ENCODE data around the gene ODAM. TPM values are rescaled to one million over a fixed set of nuclear protein-coding genes. Genes with fewer than 3 reads are reported as not detected.
A peak's percentile ranks its signal among the peaks of the same experiment; 100 is the strongest.

ODAM gene
- total RNA-seq, 2 donors from 2014 or later = 0.90 TPM; not detected in 1

DNA sequence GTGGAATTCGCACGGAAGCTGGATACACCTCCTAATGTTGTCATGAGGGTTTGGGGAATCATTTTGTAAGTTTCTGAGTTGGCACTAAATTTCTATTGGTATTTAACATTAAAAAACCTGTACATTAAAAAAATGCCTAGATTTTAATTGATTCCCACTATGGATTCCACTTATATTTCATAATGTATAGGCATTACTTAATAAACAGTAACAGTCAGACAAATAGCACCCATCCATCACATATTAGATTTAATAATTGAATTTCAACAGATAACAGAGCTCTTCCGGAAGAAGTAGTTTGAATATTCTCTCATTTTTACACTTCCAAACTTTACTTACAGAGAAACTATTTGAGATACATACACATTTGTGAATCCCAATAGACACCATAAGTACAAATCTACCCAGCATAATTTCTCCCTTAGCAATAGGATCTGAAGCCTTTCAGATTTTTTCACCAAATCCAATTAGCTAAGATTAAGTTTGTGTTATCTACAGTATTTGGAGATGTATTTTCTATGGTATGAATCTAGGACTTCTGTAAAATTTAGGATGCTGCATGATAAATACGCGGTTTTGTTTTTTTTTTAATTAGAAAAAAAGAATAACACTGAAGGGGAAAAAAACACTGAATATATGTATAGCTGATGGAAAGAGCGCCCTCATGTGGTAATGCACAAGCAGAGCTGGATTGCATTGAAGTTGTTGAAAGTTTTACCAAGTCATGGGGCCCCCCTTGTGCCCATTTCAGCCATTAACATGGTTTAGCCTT is 12.2 kb upstream of the ODAM start:
- H3K9ac ChIP-seq (ENCODE audit: low read depth in 2 of 2, low read length in 2 of 2) = no peak overlapping the region
- H3K36me3 ChIP-seq = no peaks in the 10 kb centered on the region
- H3K27ac ChIP-seq = no peak overlapping the region
- no peaks in the 10 kb centered on the region for H3K4me1 ChIP-seq
- peak; percentile 27 for DNase-seq
- no peaks in the 10 kb centered on the region for H3K27me3 ChIP-seq
- no peaks in the 10 kb centered on the region for H3K9me3 ChIP-seq
- no peak overlapping the region for H3K4me3 ChIP-seq
- intact Hi-C loops (cut with DNase I) = loop anchor here (5.0 kb wide), 1 partner anchor 286 kb away; no protein-coding TSS in a partner anchor
- TF ChIP-seq, protein P1, sequence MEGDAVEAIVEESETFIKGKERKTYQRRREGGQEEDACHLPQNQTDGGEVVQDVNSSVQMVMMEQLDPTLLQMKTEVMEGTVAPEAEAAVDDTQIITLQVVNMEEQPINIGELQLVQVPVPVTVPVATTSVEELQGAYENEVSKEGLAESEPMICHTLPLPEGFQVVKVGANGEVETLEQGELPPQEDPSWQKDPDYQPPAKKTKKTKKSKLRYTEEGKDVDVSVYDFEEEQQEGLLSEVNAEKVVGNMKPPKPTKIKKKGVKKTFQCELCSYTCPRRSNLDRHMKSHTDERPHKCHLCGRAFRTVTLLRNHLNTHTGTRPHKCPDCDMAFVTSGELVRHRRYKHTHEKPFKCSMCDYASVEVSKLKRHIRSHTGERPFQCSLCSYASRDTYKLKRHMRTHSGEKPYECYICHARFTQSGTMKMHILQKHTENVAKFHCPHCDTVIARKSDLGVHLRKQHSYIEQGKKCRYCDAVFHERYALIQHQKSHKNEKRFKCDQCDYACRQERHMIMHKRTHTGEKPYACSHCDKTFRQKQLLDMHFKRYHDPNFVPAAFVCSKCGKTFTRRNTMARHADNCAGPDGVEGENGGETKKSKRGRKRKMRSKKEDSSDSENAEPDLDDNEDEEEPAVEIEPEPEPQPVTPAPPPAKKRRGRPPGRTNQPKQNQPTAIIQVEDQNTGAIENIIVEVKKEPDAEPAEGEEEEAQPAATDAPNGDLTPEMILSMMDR (IDR thresholded peaks at IDR 0.05) = peak; percentile 66

DNA sequence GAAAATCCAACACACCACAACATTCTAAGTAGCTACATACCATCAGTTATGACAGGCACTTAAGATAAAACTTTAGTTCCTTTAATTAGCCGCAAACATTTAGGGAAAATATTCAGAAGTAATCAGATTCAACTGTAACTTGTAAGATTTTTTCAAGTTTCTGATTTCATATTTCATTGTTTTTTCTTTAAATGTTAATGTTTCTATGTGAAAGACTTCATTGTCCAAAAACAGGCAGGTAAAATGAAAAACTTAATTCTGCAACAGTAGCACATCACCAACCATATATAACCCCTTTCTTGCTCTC is 11.6 kb upstream of the ODAM start:
- Histone ChIP-seq H3K4me1 (no peaks in the 10 kb centered on the region), H3K9me3 (no peaks in the 10 kb centered on the region), H3K27ac (no peak overlapping the region), H3K9ac (ENCODE audit: low read depth in 2 of 2, low read length in 2 of 2) (no peak overlapping the region), H3K4me3 (no peak overlapping the region), H3K36me3 (no peaks in the 10 kb centered on the region), H3K27me3 (no peaks in the 10 kb centered on the region)
- intact Hi-C loops (cut with DNase I) = loop anchor here (5.0 kb wide), 1 partner anchor 287 kb away; no protein-coding TSS in a partner anchor
- TF ChIP-seq, protein P1 (IDR thresholded peaks at IDR 0.05) = peak; percentile 4
- DNase-seq = no peak

DNA sequence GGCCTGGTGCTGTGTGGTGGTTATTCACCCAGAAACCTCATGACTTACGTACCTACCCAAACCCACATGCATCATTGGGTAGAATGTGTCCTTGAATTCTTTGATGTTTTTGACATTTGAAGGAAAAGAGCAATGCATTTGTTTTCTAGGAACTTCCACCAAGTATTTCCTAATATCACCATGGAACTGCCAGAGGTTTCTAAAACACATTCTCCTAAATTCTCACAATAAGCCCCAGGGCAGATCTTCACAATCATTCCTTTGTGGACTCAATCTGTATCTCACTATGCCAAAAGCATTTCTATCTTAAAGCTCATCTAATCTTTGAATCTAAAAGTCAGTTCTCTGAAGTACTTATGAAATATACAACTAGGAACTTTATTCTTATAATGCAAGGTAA is 8.3 kb upstream of the ODAM start:
- Histone ChIP-seq H3K36me3 (no peaks in the 10 kb centered on the region), H3K4me3 (no peak overlapping the region), H3K27me3 (no peaks in the 10 kb centered on the region), H3K4me1 (no peaks in the 10 kb centered on the region), H3K9ac (ENCODE audit: low read depth in 2 of 2, low read length in 2 of 2) (no peak overlapping the region), H3K27ac (no peak overlapping the region), H3K9me3 (no peaks in the 10 kb centered on the region)
- no peak for DNase-seq
- TF ChIP-seq, protein P1 (IDR thresholded peaks at IDR 0.05) = no peak
- intact Hi-C loops (cut with DNase I) = no loop called here

DNA sequence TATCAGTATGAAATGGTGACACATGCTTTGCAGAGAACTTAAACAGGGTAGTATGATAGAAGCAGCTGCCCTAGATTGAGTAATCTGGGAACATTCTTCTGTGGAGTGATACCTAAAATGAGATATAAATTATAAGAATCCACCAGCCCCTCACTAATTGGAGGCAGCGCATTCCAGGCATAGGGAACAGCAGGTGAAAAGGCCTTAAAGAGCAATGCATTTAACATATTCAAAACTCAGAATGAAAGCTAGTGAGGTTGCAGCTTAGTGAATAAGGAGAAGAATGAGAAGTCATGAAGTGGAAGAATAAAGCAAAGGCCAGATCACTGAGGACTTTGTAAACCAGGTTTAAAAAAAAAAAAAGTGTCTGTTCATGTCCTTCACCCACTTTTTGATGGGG is 4.9 kb upstream of the ODAM start:
- no peak overlapping the region for H3K27ac ChIP-seq
- H3K4me3 ChIP-seq = no peak overlapping the region
- H3K36me3 ChIP-seq = no peaks in the 10 kb centered on the region
- no peaks in the 10 kb centered on the region for H3K9me3 ChIP-seq
- H3K9ac ChIP-seq (ENCODE audit: low read depth in 2 of 2, low read length in 2 of 2) = no peak overlapping the region
- TF ChIP-seq, protein P1 (IDR thresholded peaks at IDR 0.05) = no peak
- DNase-seq = no peak
- intact Hi-C loops (cut with DNase I) = no loop called here
- no peaks in the 10 kb centered on the region for H3K4me1 ChIP-seq
- H3K27me3 ChIP-seq = no peaks in the 10 kb centered on the region

DNA sequence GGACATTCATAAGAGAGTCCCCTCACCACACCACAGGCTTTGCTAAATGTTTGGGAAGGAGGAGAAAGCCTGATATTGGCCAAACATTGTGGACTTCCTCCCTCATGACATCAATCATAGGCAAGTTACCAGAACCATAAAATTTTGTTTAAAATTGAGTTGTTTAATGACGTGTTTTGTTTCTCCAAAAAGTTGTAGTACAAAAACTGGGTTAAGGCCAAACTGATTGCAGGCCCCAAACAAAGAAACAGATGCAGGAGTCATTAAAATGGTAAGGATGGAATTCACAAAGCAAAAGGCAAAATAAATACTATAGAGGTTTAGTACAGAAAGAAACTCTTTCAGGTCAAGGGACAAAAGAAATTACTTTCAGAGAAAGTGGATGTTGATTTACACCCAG is 3.9 kb upstream of the ODAM start:
- H3K36me3 ChIP-seq = no peaks in the 10 kb centered on the region
- H3K9me3 ChIP-seq = no peaks in the 10 kb centered on the region
- no peak overlapping the region for H3K27ac ChIP-seq
- H3K4me3 ChIP-seq = no peak overlapping the region
- no peaks in the 10 kb centered on the region for H3K27me3 ChIP-seq
- intact Hi-C loops (cut with DNase I) = no loop called here
- no peak overlapping the region for H3K9ac ChIP-seq (ENCODE audit: low read depth in 2 of 2, low read length in 2 of 2)
- TF ChIP-seq, protein P1 (IDR thresholded peaks at IDR 0.05) = no peak
- no peaks in the 10 kb centered on the region for H3K4me1 ChIP-seq
- DNase-seq = no peak

Measured in colonic mucosa (tissue), 4 donors.